Islet precursor cell (in vitro differentiated cells): Measurements from ENCODE around the gene IRS1.

ENCODE experiments used
- DNase-seq: peaks from one replicate; pipeline ENCODE4 v3.0.0-alpha.2; 2018

IRS1 gene

DNA sequence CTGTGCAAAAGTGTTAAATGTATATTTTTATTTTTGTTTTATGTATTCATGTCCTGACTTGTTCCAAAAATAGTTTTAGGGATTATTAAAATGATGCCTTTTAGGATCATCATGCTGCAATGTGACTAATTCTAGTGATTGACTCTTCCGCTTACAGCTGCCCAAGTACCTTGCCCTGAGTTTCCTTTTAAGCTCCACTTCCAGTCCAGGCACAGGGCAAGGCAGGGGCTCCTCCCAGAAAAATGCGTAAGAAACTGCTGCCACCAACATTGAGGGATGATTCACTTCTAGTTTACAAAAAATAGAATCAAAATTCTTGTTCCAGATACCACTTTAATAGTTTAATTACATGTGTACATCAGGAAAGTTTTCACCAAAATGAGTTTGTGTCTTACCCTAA lies 116.4 kb downstream of the IRS1 start:
- no peak for DNase-seq
